ENCODE results near the gene LCE5A.
"Not testable (repeated sequence)": the region's sequence is repeated elsewhere in the genome, so short reads cannot be mapped to it uniquely, and the experiment has no call there.

Gene LCE5A

GRCh38 chr1:152510503-152510902, at the start of gene LCE5A:
LCE5A (plus strand) TSS chr1:152510803; CDS start chr1:152511535, 732 bp downstream.
- no peak for DNase-seq

- DNase-seq: peak; percentile 5
Measured at GRCh38 chr1:152461544-152461943, 49.1 kb upstream of the LCE5A start.

- no peak for DNase-seq
Measured at GRCh38 chr1:152462636-152463035, 48.0 kb upstream of the LCE5A start.

- DNase-seq: no peak
Measured at GRCh38 chr1:152466217-152466616, 44.4 kb upstream of the LCE5A start.

- no peak for DNase-seq
Measured at GRCh38 chr1:152473887-152474537, 36.6 kb upstream of the LCE5A start.

GRCh38 chr1:152479792-152480595, 30.6 kb upstream of the LCE5A start:
- peak; percentile 2 for DNase-seq

GRCh38 chr1:152481869-152482664, 28.5 kb upstream of the LCE5A start:
- no peak for DNase-seq

- DNase-seq: no peak
Measured at GRCh38 chr1:152486400-152487006, 24.1 kb upstream of the LCE5A start.

GRCh38 chr1:152487871-152488270, 22.7 kb upstream of the LCE5A start:
- no peak for DNase-seq

- not testable (repeated sequence) for DNase-seq
Measured at GRCh38 chr1:152491537-152491936, 19.1 kb upstream of the LCE5A start.

GRCh38 chr1:152495066-152495675, 15.4 kb upstream of the LCE5A start:
- DNase-seq: no peak

GRCh38 chr1:152497273-152497672, 13.3 kb upstream of the LCE5A start:
- no peak for DNase-seq

- no peak for DNase-seq
Measured at GRCh38 chr1:152501704-152502103, 8.9 kb upstream of the LCE5A start.

GRCh38 chr1:152502496-152503180, 8.0 kb upstream of the LCE5A start:
- DNase-seq: no peak

- no peak for DNase-seq
Measured at GRCh38 chr1:152505083-152505482, 5.5 kb upstream of the LCE5A start.

- DNase-seq: no peak
Measured at GRCh38 chr1:152506899-152507498, 3.6 kb upstream of the LCE5A start.

- no peak for DNase-seq
Measured at GRCh38 chr1:152511596-152511995, 993 bp downstream of the LCE5A start.

GRCh38 chr1:152513081-152513480, 2.5 kb downstream of the LCE5A start:
- DNase-seq: no peak

GRCh38 chr1:152514715-152515433, 4.3 kb downstream of the LCE5A start:
- no peak for DNase-seq

GRCh38 chr1:152515434-152515783, 4.8 kb downstream of the LCE5A start:
- DNase-seq: no peak

GRCh38 chr1:152516082-152516481, 5.5 kb downstream of the LCE5A start:
- DNase-seq: no peak
